GM12865 (cell line): ENCODE measurements around the gene BECN2.

Experiments used
- DNase-seq: peaks from one replicate; pipeline ENCODE4 v3.0.0; 2010; ENCODE audit warnings: low read depth
- H3K4me3 ChIP-seq: 2 replicates; pipeline ENCODE4 v1.5.1; 2011; ENCODE audit warnings: mild to moderate bottlenecking, low read depth, low read length, control low read depth
- CTCF ChIP-seq: IDR thresholded peaks from 2 replicates; pipeline ENCODE4 v1.5.1; 2011; ENCODE audit warnings: low read length, control low read depth, low read depth, inconsistent platforms; ENCODE audit not compliant: insufficient read depth; ENCODE audit errors: missing control alignments

Gene BECN2

GRCh38 chr1:242002510-242002909 is 44.9 kb downstream of the BECN2 start:
- no peak for DNase-seq
- no peak overlapping the region for H3K4me3 ChIP-seq
- TF ChIP-seq CTCF, result no peak

- DNase-seq, result no peak
- no peak overlapping the region for H3K4me3 ChIP-seq
- TF ChIP-seq CTCF, result no peak
Measured at GRCh38 chr1:242004751-242005495, 47.4 kb downstream of the BECN2 start.

- TF ChIP-seq CTCF, result no peak
- H3K4me3 ChIP-seq, result no peak overlapping the region
- DNase-seq, result no peak
Measured at GRCh38 chr1:242005866-242006535, 48.4 kb downstream of the BECN2 start.

GRCh38 chr1:242006976-242007375 is 49.4 kb downstream of the BECN2 start:
- DNase-seq, result no peak

More at GRCh38 chr1:242006976-242007375, 49.4 kb downstream of the BECN2 start:
- TF ChIP-seq CTCF, result no peak
- no peak overlapping the region for H3K4me3 ChIP-seq
